Endothelial cell of umbilical vein (primary cell): ENCODE measurements around the gene TRAPPC8. TPM values are rescaled to one million over a fixed set of nuclear protein-coding genes. Genes with fewer than 3 reads are reported as not detected.

Source experiments
- BruUV-seq: library from RNA; stranded (reverse); fragments of 400-500 nt; replicated peaks from 2 replicates; lab custom pipeline; 2021; lab: Mats Ljungman, UMichigan
- CTCF ChIA-PET: fragments of 300-600, 350-600 bp; sonication (Branson Sonifier 250); formaldehyde crosslinking; loops from one replicate; lab custom pipeline; 2021; ENCODE audit warnings: antibody characterized with exemption, inconsistent platforms; lab: Charles Lee
- POLR2A ChIA-PET: fragments of 300-600, 350-600 bp; sonication (Branson Sonifier 250); formaldehyde crosslinking; loops from one replicate; lab custom pipeline; 2021; ENCODE audit warnings: antibody characterized with exemption, inconsistent platforms; lab: Charles Lee
- DNase-seq: peaks from one replicate; pipeline ENCODE4 v3.0.0-alpha.2; 2011; ENCODE audit warnings: low read depth, low spot score
- FAIRE-seq: peaks from 2 replicates; lab custom pipeline; 2011; peaks lifted over from hg19 to GRCh38; lab: Jason Lieb, UNC
- H2AFZ ChIP-seq: 2 replicates; pipeline ENCODE4 v1.6.0; 2012; ENCODE audit warnings: low read depth, low read length, control low read depth, inconsistent platforms
- H3K27ac ChIP-seq: 2 replicates; pipeline ENCODE4 v1.5.1; 2011; ENCODE audit warnings: low read depth, mild to moderate bottlenecking, control low read depth, low read length, moderate library complexity; ENCODE audit not compliant: insufficient read depth
- H3K27me3 ChIP-seq, 2 experiments: 2 replicates each; pipeline versions ENCODE4 v1.6.0 to v1.6.1; 2011; ENCODE audit warnings: low read length in 2 of 2, mixed read lengths in 1 of 2; ENCODE audit not compliant: control insufficient read depth in 2 of 2, insufficient read depth in 2 of 2
- H3K36me3 ChIP-seq, 2 experiments: 2 replicates in 1 of 2; 3 replicates in 1 of 2; pipeline ENCODE4 v1.5.1; 2011; ENCODE audit warnings: low read length in 2 of 2, mild to moderate bottlenecking in 1 of 2, moderate library complexity in 1 of 2; ENCODE audit not compliant: control insufficient read depth in 2 of 2, insufficient read depth in 2 of 2; ENCODE audit errors: extremely low read depth in 1 of 2
- H3K4me1 ChIP-seq: 3 replicates; pipeline ENCODE4 v1.5.1; 2011; ENCODE audit warnings: mild to moderate bottlenecking, low read length; ENCODE audit not compliant: control insufficient read depth, insufficient read depth; ENCODE audit errors: extremely low read depth
- H3K4me2 ChIP-seq: 2 replicates; pipeline ENCODE4 v1.6.1; 2011; ENCODE audit warnings: low read length, control low read depth, mixed read lengths; ENCODE audit not compliant: insufficient read depth
- H3K4me3 ChIP-seq, 3 experiments: fragments of 200-600 bp in 1 of 3; sonication (generic), shearing (Covaris generic) in 1 of 3; replicated peaks in 1 of 3; 2 replicates each; pipeline ENCODE4 v1.5.1; 2011 to 2016; ENCODE audit warnings: control low read depth in 3 of 3, low read length in 3 of 3, mild to moderate bottlenecking in 2 of 3, inconsistent platforms in 1 of 3, low read depth in 1 of 3, moderate library complexity in 1 of 3; ENCODE audit not compliant: insufficient read depth in 1 of 3
- H3K79me2 ChIP-seq: 2 replicates; pipeline ENCODE4 v1.6.0; 2012; ENCODE audit warnings: low read length, inconsistent platforms; ENCODE audit not compliant: control insufficient read depth, insufficient read depth
- H3K9ac ChIP-seq: replicated peaks from 2 replicates; pipeline ENCODE3; 2011; ENCODE audit warnings: low read length, control low read depth; ENCODE audit not compliant: insufficient read depth; ENCODE audit errors: extremely low read depth
- H3K9me1 ChIP-seq: replicated peaks from 3 replicates; pipeline ENCODE4 v1.6.0; 2011; ENCODE audit warnings: mild to moderate bottlenecking, low read length; ENCODE audit not compliant: control insufficient read depth, insufficient read depth; ENCODE audit errors: extremely low read depth
- H3K9me3 ChIP-seq: replicated peaks from 2 replicates; pipeline ENCODE4 v1.5.1; 2012; ENCODE audit warnings: low read length, inconsistent platforms; ENCODE audit not compliant: control insufficient read depth, insufficient read depth
- H4K20me1 ChIP-seq: replicated peaks from 2 replicates; pipeline ENCODE3; 2011; ENCODE audit warnings: mild to moderate bottlenecking, low read length; ENCODE audit not compliant: control insufficient read depth, insufficient read depth; ENCODE audit errors: extremely low read depth
- CTCF ChIP-seq, 2 donors: IDR thresholded peaks; 1 replicate in 1 of 2; 2 replicates in 1 of 2; pipeline ENCODE4 v1.5.1; 2011; ENCODE audit warnings: low read length in 2 of 2, mild to moderate bottlenecking in 2 of 2, moderate library complexity in 2 of 2, control low read depth in 1 of 2, inconsistent platforms in 1 of 2, low read depth in 1 of 2; ENCODE audit not compliant: insufficient read depth in 1 of 2; ENCODE audit errors: extremely low read depth in 1 of 2
- EZH2 ChIP-seq: IDR thresholded peaks from 2 replicates; pipeline ENCODE4 v1.6.1; 2012; ENCODE audit warnings: borderline replicate concordance, low read depth, mild to moderate bottlenecking, moderate library complexity, low read length, inconsistent platforms; ENCODE audit not compliant: severe bottlenecking
- FOS ChIP-seq: IDR thresholded peaks from 2 replicates; pipeline ENCODE4 v1.6.1; 2011; ENCODE audit warnings: mild to moderate bottlenecking, low read length, moderate library complexity, borderline replicate concordance; ENCODE audit not compliant: insufficient read depth
- GATA2 ChIP-seq: IDR thresholded peaks from 2 replicates; pipeline ENCODE4 v1.7.0; 2011; ENCODE audit warnings: low read depth, mild to moderate bottlenecking, moderate library complexity, mixed read lengths, low read length; ENCODE audit not compliant: insufficient read length, insufficient read depth
- JUN ChIP-seq: IDR thresholded peaks from 2 replicates; pipeline ENCODE4 v1.6.1; 2011; ENCODE audit warnings: borderline replicate concordance, low read depth; ENCODE audit not compliant: insufficient read length, insufficient read depth
- MYC ChIP-seq: IDR thresholded peaks from one replicate; pipeline ENCODE4 v1.6.1; 2011; ENCODE audit warnings: mild to moderate bottlenecking, low read depth, low read length
- POLR2A ChIP-seq: IDR thresholded peaks from 2 replicates; pipeline ENCODE4 v1.6.1; 2012; ENCODE audit warnings: low read depth, mild to moderate bottlenecking, control low read depth, low read length
- POLR2AphosphoS5 ChIP-seq: IDR thresholded peaks from 2 replicates; pipeline ENCODE4 v1.6.1; 2012; ENCODE audit warnings: low read depth, mild to moderate bottlenecking, control low read depth, low read length, moderate library complexity; ENCODE audit not compliant: insufficient read depth
- dilution Hi-C: fragments of 300-500 bp; cut with MboI; formaldehyde crosslinking; loops from one replicate; pipeline ENCODE4 v1.15.0; 2019; ENCODE audit warnings: low sequenced_read_pairs; ENCODE audit not compliant: extremely low pct_ligation_motif_present
- intact Hi-C: fragments of 100-400 bp; cut with micrococcal nuclease; formaldehyde crosslinking; loops from one replicate; pipeline ENCODE4 v1.10.0; 2022
- polyA plus RNA-seq, 4 experiments: library from polyadenylated mRNA; depleted of rRNA in 3 of 4; stranded (reverse) in 3 of 4; unstranded in 1 of 4; fragments of >200 nt; gene quantifications; 2 replicates each; pipeline versions ENCODE4 v1.2.1 to v1.2.3, GENCODE V29; 2011 to 2012; ENCODE audit warnings: missing spikeins in 1 of 4
- total RNA-seq: library from RNA; stranded (reverse); gene quantifications from 2 replicates; pipeline ENCODE4 v1.2.3, GENCODE V29; 2021
- TF ChIP-seq, protein P1 (sequence below): IDR thresholded peaks from 2 replicates; pipeline ENCODE4 v1.6.1; 2011; ENCODE audit not compliant: insufficient read depth, insufficient read length

The TRAPPC8 gene
- total and polyA plus RNA-seq, 2 donors (not counting 3 experiments of a cell fraction or from before 2014, with no cell fraction given): 25.0 to 30.1 TPM

- dilution Hi-C loops: no loop called here
- TF ChIP-seq POLR2AphosphoS5: no peak
- TF ChIP-seq EZH2: no peak
- TF ChIP-seq, protein P1, sequence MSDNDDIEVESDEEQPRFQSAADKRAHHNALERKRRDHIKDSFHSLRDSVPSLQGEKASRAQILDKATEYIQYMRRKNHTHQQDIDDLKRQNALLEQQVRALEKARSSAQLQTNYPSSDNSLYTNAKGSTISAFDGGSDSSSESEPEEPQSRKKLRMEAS: no peak
- no peak for TF ChIP-seq GATA2
- no peak for TF ChIP-seq MYC
- TF ChIP-seq FOS: no peak
- no peak for TF ChIP-seq JUN
- no peak for TF ChIP-seq CTCF (IDR thresholded peaks at IDR 0.05; ENCODE audit: extremely low read depth in 1 of 2, insufficient read depth in 1 of 2, low read depth in 1 of 2, low read length in 2 of 2)
- no peak for TF ChIP-seq POLR2A
- DNase-seq (no peak), FAIRE-seq (no peak)
- ChIA-PET CTCF (no interaction called here), POLR2A (no interaction called here)
- Histone ChIP-seq H4K20me1 (no peaks in the 10 kb centered on the region), H3K27me3 (peaks cover 0 to 1% of the 10 kb centered on the region in 2 experiments), H3K36me3 (no peaks in the 10 kb centered on the region), H3K4me3 (no peak overlapping the region), H3K9me3 (no peaks in the 10 kb centered on the region), H3K4me2 (no peak overlapping the region), H2AFZ (no peak overlapping the region), H3K79me2 (no peaks in the 10 kb centered on the region), H3K4me1 (no peaks in the 10 kb centered on the region), H3K9me1 (no peaks in the 10 kb centered on the region), H3K9ac (no peak overlapping the region), H3K27ac (no peak overlapping the region)
- no TSS peak for BruUV-seq
- intact Hi-C loops: no loop called here
These were observed 144.5 kb downstream of the TRAPPC8 start for GRCh38 chr18:31798399-31798798.
